HCT116 (cell line): Measurements from ENCODE around the gene CLGN.

Experiments used
- EGR1 ChIP-seq: IDR thresholded peaks from 2 replicates; pipeline ENCODE4 v1.6.1; 2012; ENCODE audit warnings: low read depth
- EZH2phosphoT487 ChIP-seq: fragments of 200-600 bp; IDR thresholded peaks from 2 replicates; pipeline ENCODE4 v1.6.1; 2018; ENCODE audit warnings: antibody characterized with exemption, borderline replicate concordance
- YY1 ChIP-seq: IDR thresholded peaks from 2 replicates; pipeline ENCODE4 v1.6.1; 2011; ENCODE audit warnings: low read length, low read depth, moderate library complexity, mild to moderate bottlenecking; ENCODE audit not compliant: insufficient replicate concordance; ENCODE audit errors: extremely low read depth
- ZNF274 ChIP-seq: fragments of 200-500 bp; sonication (Bioruptor generic); IDR thresholded peaks from 2 replicates; pipeline ENCODE4 v1.6.1; 2014; ENCODE audit warnings: mild to moderate bottlenecking, low read depth, low read length, inconsistent platforms
- TF ChIP-seq, protein P1 (sequence below), 3 experiments: fragments of 200-600 bp in 1 of 3; sonication (generic) in 1 of 3; IDR thresholded peaks in 2 of 3; conservative IDR thresholded peaks in 1 of 3; 2 replicates each; pipeline ENCODE4 v1.5.1; 2012 to 2017; ENCODE audit warnings: low read depth in 2 of 3, low read length in 2 of 3, antibody characterized with exemption in 1 of 3, borderline replicate concordance in 1 of 3, control low read depth in 1 of 3, mild to moderate bottlenecking in 1 of 3, mixed read lengths in 1 of 3, mixed run types in 1 of 3, moderate library complexity in 1 of 3; ENCODE audit not compliant: insufficient read depth in 1 of 3
- TF ChIP-seq, protein P2 (sequence below): IDR thresholded peaks from 2 replicates; pipeline ENCODE4 v1.6.1; 2012; ENCODE audit warnings: low read depth

DNA sequence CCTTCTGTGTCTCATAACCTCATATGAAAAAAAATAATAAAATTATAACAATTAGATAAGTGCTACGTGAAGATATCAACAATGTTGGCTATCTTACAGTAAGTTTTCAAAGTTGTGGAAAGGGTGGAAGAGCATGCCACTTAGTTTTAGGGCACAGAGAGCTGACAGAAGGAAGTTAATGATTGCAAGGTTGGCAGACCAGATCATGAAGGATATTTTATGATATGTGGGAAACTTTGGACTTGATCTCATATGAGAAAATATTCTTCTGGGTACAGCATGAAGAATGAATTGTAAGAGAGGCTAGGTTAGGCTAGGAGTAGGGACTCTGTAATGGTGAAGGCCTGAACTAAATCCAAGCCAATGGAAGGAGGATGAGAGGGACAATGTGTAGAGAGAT lies 36.2 kb upstream of the CLGN start:
- TF ChIP-seq, protein P1, sequence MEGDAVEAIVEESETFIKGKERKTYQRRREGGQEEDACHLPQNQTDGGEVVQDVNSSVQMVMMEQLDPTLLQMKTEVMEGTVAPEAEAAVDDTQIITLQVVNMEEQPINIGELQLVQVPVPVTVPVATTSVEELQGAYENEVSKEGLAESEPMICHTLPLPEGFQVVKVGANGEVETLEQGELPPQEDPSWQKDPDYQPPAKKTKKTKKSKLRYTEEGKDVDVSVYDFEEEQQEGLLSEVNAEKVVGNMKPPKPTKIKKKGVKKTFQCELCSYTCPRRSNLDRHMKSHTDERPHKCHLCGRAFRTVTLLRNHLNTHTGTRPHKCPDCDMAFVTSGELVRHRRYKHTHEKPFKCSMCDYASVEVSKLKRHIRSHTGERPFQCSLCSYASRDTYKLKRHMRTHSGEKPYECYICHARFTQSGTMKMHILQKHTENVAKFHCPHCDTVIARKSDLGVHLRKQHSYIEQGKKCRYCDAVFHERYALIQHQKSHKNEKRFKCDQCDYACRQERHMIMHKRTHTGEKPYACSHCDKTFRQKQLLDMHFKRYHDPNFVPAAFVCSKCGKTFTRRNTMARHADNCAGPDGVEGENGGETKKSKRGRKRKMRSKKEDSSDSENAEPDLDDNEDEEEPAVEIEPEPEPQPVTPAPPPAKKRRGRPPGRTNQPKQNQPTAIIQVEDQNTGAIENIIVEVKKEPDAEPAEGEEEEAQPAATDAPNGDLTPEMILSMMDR (IDR thresholded peaks at IDR 0.05 in 2 of 3, conservative IDR thresholded peaks at IDR 0.05 in 1 of 3; ENCODE audit: borderline replicate concordance in 1 of 3, insufficient read depth in 1 of 3, low read depth in 2 of 3, low read length in 2 of 3) = no peak
- TF ChIP-seq, protein P2, sequence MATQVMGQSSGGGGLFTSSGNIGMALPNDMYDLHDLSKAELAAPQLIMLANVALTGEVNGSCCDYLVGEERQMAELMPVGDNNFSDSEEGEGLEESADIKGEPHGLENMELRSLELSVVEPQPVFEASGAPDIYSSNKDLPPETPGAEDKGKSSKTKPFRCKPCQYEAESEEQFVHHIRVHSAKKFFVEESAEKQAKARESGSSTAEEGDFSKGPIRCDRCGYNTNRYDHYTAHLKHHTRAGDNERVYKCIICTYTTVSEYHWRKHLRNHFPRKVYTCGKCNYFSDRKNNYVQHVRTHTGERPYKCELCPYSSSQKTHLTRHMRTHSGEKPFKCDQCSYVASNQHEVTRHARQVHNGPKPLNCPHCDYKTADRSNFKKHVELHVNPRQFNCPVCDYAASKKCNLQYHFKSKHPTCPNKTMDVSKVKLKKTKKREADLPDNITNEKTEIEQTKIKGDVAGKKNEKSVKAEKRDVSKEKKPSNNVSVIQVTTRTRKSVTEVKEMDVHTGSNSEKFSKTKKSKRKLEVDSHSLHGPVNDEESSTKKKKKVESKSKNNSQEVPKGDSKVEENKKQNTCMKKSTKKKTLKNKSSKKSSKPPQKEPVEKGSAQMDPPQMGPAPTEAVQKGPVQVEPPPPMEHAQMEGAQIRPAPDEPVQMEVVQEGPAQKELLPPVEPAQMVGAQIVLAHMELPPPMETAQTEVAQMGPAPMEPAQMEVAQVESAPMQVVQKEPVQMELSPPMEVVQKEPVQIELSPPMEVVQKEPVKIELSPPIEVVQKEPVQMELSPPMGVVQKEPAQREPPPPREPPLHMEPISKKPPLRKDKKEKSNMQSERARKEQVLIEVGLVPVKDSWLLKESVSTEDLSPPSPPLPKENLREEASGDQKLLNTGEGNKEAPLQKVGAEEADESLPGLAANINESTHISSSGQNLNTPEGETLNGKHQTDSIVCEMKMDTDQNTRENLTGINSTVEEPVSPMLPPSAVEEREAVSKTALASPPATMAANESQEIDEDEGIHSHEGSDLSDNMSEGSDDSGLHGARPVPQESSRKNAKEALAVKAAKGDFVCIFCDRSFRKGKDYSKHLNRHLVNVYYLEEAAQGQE = no peak
- TF ChIP-seq EZH2phosphoT487 = no peak
- no peak for TF ChIP-seq YY1
- TF ChIP-seq ZNF274 = no peak
- TF ChIP-seq EGR1 = no peak
